ENCODE results near the gene FAM234B. TPM values are rescaled to one million over a fixed set of nuclear protein-coding genes. Genes with fewer than 3 reads are reported as not detected.

The FAM234B gene
- total and polyA plus RNA-seq, 2 of the 8 experiments (the other 6 are each of a cell fraction or from before 2014, with no cell fraction given): 12.5 to 29.1 TPM

DNA sequence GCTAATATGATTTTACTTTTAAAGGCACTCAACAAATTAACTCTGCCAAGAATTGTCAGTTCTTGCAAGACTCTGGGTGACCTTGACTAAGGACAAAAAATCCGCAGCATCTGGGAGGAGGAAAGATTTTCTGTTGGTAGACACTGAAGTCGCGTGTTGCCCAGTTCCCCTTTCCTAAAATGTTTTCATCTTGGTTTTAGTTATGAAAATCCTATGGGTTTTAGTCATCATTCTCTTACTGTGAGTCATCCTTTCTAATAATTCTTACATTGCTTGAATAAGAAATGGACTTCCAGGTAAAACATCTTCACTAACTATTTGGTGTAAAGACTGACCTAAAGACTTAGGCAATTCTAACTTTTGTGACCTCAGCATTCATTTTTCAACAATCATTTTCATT, 50.2 kb downstream of the FAM234B start:
- Histone ChIP-seq H3K79me1 (ENCODE audit: low read depth, low read length) (no peaks in the 10 kb centered on the region), H2BK5ac (ENCODE audit: low read depth, low read length) (no peak overlapping the region), H3K36me3 (ENCODE audit: control insufficient read depth in 2 of 4, insufficient read depth in 4 of 4, low read length in 3 of 4) (no peaks in the 10 kb centered on the region), H4K91ac (replicated peaks; ENCODE audit: insufficient read length, low read length) (no peak overlapping the region), H3K9ac (replicated peaks in 1 of 4; ENCODE audit: extremely low read depth in 1 of 4, low read depth in 3 of 4, low read length in 3 of 4) (no peak overlapping the region), H3K4ac (replicated peaks; ENCODE audit: insufficient read length, low read depth, low read length) (no peak overlapping the region), H4K5ac (ENCODE audit: insufficient read length, low read depth, low read length) (no peak overlapping the region), H3K9me3 (ENCODE audit: insufficient read depth in 2 of 2, low read depth in 1 of 2, low read length in 1 of 2) (no peaks in the 10 kb centered on the region), H3K4me3 (ENCODE audit: extremely low read depth in 1 of 4, insufficient read depth in 2 of 4, low read depth in 3 of 4, low read length in 4 of 4) (no peak overlapping the region), H4K8ac (ENCODE audit: extremely low read depth, insufficient read depth, low read length) (no peak overlapping the region), H3K23me2 (ENCODE audit: low read depth, low read length) (no peaks in the 10 kb centered on the region), H3K23ac (ENCODE audit: insufficient read length) (no peak overlapping the region), H2BK120ac (replicated peaks; ENCODE audit: low read depth, low read length) (no peak overlapping the region), H2BK12ac (ENCODE audit: low read depth, low read length) (no peak overlapping the region), H3K18ac (ENCODE audit: extremely low read depth, low read length) (no peak overlapping the region), H3K56ac (replicated peaks; ENCODE audit: insufficient read length, low read depth, low read length) (no peak overlapping the region), H3K4me1 (replicated peaks in 1 of 4; ENCODE audit: control insufficient read depth in 3 of 4, insufficient read depth in 4 of 4, low read length in 3 of 4) (peaks cover 2 to 9% (median 8%) of the 10 kb centered on the region in 4 experiments), H3K79me2 (ENCODE audit: control insufficient read depth in 1 of 2, insufficient read depth in 2 of 2, low read length in 2 of 2) (no peaks in the 10 kb centered on the region), H3K27ac (ENCODE audit: low read depth, low read length) (no peak overlapping the region), H2AK5ac (ENCODE audit: low read depth, low read length) (no peak overlapping the region), H2BK20ac (ENCODE audit: low read length) (no peak overlapping the region), H3K4me2 (ENCODE audit: insufficient read depth in 1 of 2, low read depth in 2 of 2, low read length in 2 of 2) (no peak overlapping the region), H2BK15ac (ENCODE audit: low read length) (no peak overlapping the region), H3K27me3 (replicated peaks in 1 of 4; ENCODE audit: control insufficient read depth in 3 of 4, extremely low read depth in 1 of 4, insufficient read depth in 3 of 4, low read length in 3 of 4) (no peaks in the 10 kb centered on the region), H3K14ac (ENCODE audit: insufficient read length) (no peak overlapping the region), H2AFZ (ENCODE audit: low read length) (no peak overlapping the region), H4K20me1 (replicated peaks in 1 of 2; ENCODE audit: control insufficient read depth in 1 of 2, insufficient read depth in 2 of 2, low read length in 2 of 2) (no peaks in the 10 kb centered on the region)
- WGBS, 2 experiments (ENCODE audit: extremely low coverage in 1 of 2, insufficient coverage in 1 of 2, insufficient read length in 1 of 2, insufficient replicate concordance in 2 of 2, low coverage in 1 of 2, low lambda C conversion rate in 2 of 2, missing lambda C conversion rate in 1 of 2): 96% methylated on average over 3 of the region's 3 CpGs; no CpG with 5 or more reads in 1 of the 2 experiments
- FAIRE-seq: no peak
- no peak for DNase-seq (ENCODE audit: low read depth in 1 of 2, low spot score in 2 of 2)
- POLR2A ChIA-PET (ENCODE audit: partially characterized antibody): interaction anchor here (0.7 to 1.6 kb wide), 4 partner anchors 8 to 51 kb away, joined by 3 to 5 read pairs (median 3); partner anchors contain the start of gene FAM234B
- CTCF ChIA-PET (ENCODE audit: partially characterized antibody): interaction anchor here (1.0 to 4.8 kb wide), 4 partner anchors 15 to 178 kb away, joined by 3 to 14 read pairs (median 6); no protein-coding TSS in a partner anchor
- TF ChIP-seq HDAC2 (IDR thresholded peaks at IDR 0.05; ENCODE audit: borderline replicate concordance in 1 of 2, low read depth in 2 of 2, low read length in 2 of 2) (no peak), POU5F1 (IDR thresholded peaks at IDR 0.05; ENCODE audit: low read depth, low read length) (no peak), CBX8 (IDR thresholded peaks at IDR 0.05; ENCODE audit: borderline replicate concordance, low read depth, low read length) (no peak), BCL11A (IDR thresholded peaks at IDR 0.05; ENCODE audit: low read depth in 2 of 2, low read length in 2 of 2) (no peak)
